ENCODE data around the gene MACROD2.

DNA sequence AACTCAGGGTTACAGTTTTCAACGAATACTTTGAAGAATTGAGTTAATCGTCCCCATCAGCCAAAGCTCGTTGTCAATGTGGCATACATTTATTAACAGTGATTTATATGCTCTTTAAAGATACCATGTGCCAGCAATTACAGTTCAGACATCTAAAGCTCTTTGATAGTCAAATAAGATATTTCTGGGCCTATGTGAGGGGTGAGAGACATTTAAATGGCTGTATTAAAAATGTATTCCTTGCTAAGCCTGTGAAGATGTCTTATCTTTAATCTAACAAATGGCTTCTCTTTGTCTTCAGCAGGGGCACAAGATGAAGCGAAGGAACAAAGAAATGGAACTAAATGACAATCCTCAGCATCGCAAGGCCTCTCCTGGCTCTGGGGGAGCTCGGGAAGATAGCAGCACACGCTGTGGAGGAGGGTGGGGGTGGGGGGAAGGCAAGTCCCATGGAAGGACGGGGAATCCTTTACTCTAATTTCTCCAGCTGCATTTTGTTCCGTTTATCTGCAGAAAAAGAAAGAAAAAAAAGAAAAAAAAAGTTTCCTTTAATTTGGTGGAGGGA lies 2054.3 kb downstream of the MACROD2 start:
- TF ChIP-seq POLR2A (IDR thresholded peaks at IDR 0.05; ENCODE audit: low read depth, low read length) (no peak), TAF1 (IDR thresholded peaks at IDR 0.05; ENCODE audit: low read depth, low read length) (no peak), POU2F2 (IDR thresholded peaks at IDR 0.05; ENCODE audit: low read depth, low read length) (no peak), POLR2AphosphoS5 (IDR thresholded peaks at IDR 0.05; ENCODE audit: low read depth, low read length) (no peak)
